Keratinocyte (primary cell): ENCODE measurements around the gene ASAP3.

Source experiments
- CTCF ChIP-seq, 3 experiments: IDR thresholded peaks in 1 of 3; conservative IDR thresholded peaks in 1 of 3; optimal IDR thresholded peaks in 1 of 3; 2 replicates in 2 of 3; 3 replicates in 1 of 3; pipeline versions ENCODE3 to v1.5.1; 2011; ENCODE audit warnings: low read length in 3 of 3, mild to moderate bottlenecking in 3 of 3, moderate library complexity in 2 of 3, control low read depth in 1 of 3, inconsistent platforms in 1 of 3; ENCODE audit not compliant: insufficient read depth in 2 of 3; ENCODE audit errors: extremely low read depth in 1 of 3
- EZH2 ChIP-seq: IDR thresholded peaks from one replicate; pipeline ENCODE4 v1.6.1; 2012; ENCODE audit warnings: inconsistent platforms, mild to moderate bottlenecking, low read length, moderate library complexity

- TF ChIP-seq CTCF (optimal IDR thresholded peaks at IDR 0.05 in 1 of 3, IDR thresholded peaks at IDR 0.05 in 1 of 3, conservative IDR thresholded peaks at IDR 0.05 in 1 of 3; ENCODE audit: extremely low read depth in 1 of 3, insufficient read depth in 2 of 3, low read length in 3 of 3) (no peak), EZH2 (no peak)
These were observed 57.2 kb downstream of the ASAP3 start for GRCh38 chr1:23426828-23427227.
